Activated naive CD4-positive, alpha-beta T cell treated with anti-CD3 and anti-CD28 coated beads, Interleukin-2, amount 50 U/mL, for 72 hours (primary cell): ENCODE results near the gene SRRM2. TPM values are rescaled to one million over a fixed set of nuclear protein-coding genes. Genes with fewer than 3 reads are reported as not detected.

Source experiments
- ATAC-seq, 2 donors: fragments of 150-1000 bp; cut with Tn5 transposase; 2 replicates each; pipeline ENCODE4 v1.10.0; 2021; ENCODE audit warnings: mild to moderate bottlenecking in 2 of 2, moderate library complexity in 2 of 2
- DNase-seq, 2 donors: peaks; one replicate each; pipeline ENCODE4 v3.0.0; 2021 to 2022; ENCODE audit warnings: low spot score in 2 of 2
- H3K27ac Mint-ChIP-seq, 2 donors: one replicate each; pipeline ENCODE4 v1.8.0; 2022; ENCODE audit warnings: mild to moderate bottlenecking in 2 of 2, mixed read lengths in 2 of 2
- H3K36me3 Mint-ChIP-seq, 2 donors: one replicate each; pipeline ENCODE4 v1.8.0; 2022; ENCODE audit warnings: mixed read lengths in 2 of 2
- H3K9me3 Mint-ChIP-seq, 2 donors: one replicate each; pipeline ENCODE4 v1.8.0; 2022; ENCODE audit warnings: mixed read lengths in 2 of 2
- total RNA-seq, 2 donors: library from RNA; stranded (reverse); gene quantifications; one replicate each; pipeline ENCODE4 v1.2.3, GENCODE V29; 2022

The SRRM2 gene
- total RNA-seq, 2 donors from 2014 or later, result 624 to 790 TPM

DNA sequence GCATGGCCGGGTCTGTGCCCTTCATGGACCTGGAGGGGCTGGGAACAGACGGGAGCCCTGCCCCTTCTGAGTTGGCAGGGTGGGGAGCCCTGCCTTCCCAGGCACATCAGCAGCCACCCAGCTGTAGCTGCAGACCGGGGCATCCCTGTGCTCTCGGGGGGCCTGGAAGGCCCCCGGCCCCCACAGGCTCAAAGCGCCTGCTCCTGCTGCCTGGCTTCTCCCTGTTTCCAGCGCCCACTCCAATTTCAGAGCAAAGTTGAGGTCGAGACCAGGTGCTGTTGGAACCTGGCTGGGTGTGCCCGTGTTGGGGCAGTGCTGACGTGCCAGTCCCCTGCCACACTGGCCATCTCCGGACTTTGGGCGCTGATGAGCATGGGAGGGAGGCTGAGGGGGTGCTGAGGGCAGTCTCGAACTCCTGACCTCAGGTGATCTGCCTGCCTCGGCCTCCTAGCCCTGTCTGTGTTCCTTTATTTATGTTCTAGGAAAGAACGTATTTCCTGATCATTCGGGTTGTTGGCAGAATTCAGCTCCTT is 27.6 kb upstream of the SRRM2 start:
- Mint-ChIP-seq H3K9me3 (no peaks in the 10 kb centered on the region), H3K36me3 (no peaks in the 10 kb centered on the region), H3K27ac (no peak overlapping the region)
- ATAC-seq (no peak), DNase-seq (no peak)

DNA sequence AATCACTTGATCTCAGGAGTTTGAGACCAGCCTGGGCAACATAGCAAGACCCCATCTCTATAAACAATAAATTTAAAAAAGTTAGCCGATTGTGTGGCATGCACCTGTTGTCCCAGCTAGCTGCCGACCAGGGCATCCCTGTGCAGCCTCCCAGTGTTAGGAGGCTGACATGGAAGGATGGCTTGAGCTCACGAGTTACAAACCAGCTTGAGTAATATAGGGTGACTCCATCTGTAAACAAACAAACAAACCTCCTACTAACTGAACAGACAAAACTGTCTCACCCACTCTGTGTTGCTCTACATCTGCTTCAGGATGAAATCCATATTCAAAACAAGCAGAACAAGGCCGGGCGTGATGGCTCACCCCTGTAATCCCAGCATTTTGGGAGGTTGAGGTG is 25.5 kb upstream of the SRRM2 start:
- Mint-ChIP-seq H3K27ac (no peak overlapping the region), H3K9me3 (no peaks in the 10 kb centered on the region), H3K36me3 (no peaks in the 10 kb centered on the region)
- DNase-seq (no peak), ATAC-seq (no peak)

DNA sequence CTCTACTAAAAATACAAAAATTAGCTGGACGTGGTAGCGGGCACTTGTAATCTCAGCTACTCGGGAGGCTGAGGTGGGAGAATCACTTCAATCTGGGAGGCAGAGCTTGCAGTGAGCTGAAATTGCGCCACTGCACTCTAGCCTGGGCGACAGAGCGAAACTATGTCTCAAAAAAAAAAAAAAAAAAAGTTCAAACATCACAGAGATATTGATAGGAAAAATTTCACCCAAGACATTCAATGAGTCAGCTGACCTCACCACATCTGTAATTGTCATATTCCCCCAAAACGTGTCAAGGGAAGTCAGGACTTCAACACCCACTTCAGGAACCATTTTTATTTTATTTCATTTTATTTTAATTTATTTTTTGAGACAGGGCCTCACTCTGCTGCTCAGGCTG is 24.4 kb upstream of the SRRM2 start:
- Mint-ChIP-seq H3K9me3 (no peaks in the 10 kb centered on the region), H3K27ac (peak overlapping the region; percentile 60 to 82), H3K36me3 (no peaks in the 10 kb centered on the region)
- no peak for DNase-seq
- ATAC-seq, result peak; percentile 58 to 85

DNA sequence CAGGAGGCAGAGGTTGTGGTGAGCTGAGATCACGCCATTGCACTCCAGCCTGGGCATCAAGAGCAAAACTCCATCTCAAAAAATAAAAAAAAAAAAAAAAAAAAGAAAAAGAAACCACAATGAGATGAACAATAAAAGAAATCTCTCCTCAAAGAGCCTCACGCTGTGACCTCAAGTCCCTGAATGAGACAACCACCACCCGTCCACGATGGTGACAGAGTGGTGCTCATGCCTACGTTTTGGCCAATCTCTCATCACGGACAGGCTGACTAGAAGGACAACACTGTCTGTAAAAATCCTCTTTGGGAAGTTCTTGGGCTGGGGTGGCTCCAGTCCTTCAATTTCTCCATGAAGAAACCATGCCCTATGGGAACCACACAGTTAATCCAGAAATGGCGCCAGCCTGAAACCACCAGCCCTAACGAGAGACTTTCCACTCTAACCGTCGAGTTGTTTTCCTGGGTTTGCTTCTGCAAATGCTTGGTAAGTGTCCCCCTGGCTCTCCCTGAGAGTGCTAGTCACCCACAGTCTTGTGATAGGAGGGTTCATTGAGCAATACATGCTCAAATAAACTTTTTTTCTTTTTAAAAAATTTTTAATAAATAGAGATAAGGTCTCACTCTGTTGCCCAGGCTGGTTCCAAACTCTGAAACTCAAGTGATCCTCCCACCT is 17.5 kb upstream of the SRRM2 start:
- Mint-ChIP-seq H3K27ac (no peak overlapping the region), H3K9me3 (no peaks in the 10 kb centered on the region), H3K36me3 (no peaks in the 10 kb centered on the region)
- DNase-seq (no peak), ATAC-seq (peak in 1 of 2 donors; percentile 20)

DNA sequence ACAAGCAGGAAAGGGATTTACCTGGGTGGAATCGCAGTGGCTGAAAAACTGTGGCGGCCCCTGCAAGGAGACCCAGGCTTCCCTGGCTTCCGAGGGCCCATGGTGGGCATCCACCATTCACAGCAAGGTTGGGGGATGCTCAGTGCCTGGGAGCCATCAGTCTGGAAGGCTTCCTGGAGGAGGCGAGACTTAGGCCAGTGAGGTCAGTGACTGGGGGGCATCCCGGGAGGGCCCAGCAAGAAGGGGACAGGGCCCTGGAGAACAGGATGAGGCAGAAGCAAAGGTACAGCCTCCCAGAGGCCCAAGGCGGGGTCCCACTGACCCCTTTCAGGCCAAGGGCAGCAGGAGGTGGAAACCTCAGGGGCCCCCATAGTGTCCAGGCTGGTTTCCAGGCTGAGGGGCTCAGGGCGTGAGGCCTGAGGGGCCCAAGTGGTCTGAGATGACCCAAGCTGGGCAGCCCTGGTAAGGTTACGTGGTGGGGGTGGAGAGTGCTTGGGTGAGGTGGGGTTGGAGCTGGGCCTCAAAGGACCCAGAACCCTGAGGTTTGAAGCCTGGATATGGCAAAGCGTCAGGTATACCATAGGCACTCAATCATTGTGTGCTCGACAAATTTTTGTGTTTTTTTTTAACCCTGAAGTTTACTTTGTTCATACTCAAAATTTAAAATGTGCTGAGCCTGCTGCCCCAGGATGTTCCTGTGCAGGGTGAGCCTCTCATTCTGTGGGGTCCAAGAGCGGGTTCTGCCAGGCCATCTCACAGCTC is 15.8 kb upstream of the SRRM2 start:
- H3K36me3 Mint-ChIP-seq, result no peaks in the 10 kb centered on the region
- ATAC-seq (no peak), DNase-seq (no peak)
- peak overlapping the region in 1 of 2 donors; percentile 66 for H3K27ac Mint-ChIP-seq
- H3K9me3 Mint-ChIP-seq, result no peaks in the 10 kb centered on the region

DNA sequence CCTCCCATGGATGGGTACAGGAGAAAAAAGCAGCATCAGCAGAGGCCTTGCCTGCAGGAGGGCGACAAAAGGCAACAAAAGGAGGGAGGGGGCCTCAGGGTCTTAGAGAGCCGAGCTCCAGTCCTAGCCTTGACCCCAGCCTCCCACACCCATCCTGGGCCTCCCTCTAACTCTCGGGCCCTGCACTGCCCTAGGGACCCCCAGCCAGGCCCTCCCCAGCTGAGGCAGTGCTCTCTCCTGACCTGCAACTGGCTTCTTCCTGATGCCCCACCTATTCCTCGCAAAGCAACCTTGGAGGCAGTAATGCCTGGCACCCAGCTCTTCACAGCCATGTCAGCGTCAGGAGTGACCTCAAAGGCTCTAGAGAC is 15.2 kb upstream of the SRRM2 start:
- Mint-ChIP-seq H3K9me3 (no peaks in the 10 kb centered on the region), H3K36me3 (no peaks in the 10 kb centered on the region), H3K27ac (no peak overlapping the region)
- DNase-seq, result no peak
- ATAC-seq, result no peak

DNA sequence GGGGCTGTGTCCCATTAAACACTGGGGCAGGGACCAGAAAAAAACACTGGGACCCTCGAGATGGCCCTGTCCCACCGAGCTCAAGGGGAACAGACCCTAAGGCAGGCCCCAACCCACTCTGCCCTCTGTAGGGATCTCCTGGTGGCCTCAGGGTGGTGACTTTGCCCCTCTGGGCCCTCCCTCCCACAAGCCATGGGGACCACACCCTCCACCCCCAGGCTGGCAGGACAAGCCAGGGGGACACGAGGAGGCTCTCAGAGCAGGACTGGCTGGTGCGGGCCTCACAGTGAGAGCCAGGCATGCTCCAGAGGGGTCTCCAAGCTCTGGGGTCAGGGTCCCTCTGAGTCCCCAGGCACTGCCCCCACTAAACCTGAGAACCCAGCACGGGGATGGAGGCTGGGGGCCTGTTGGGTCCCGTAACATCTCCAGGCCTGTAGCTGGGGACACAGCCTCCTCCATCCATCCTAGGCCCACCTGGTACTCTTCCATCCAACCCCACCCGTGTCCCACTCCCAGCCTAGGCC is 14.5 kb upstream of the SRRM2 start:
- no peak for DNase-seq
- Mint-ChIP-seq H3K27ac (no peak overlapping the region), H3K36me3 (no peaks in the 10 kb centered on the region), H3K9me3 (no peaks in the 10 kb centered on the region)
- ATAC-seq, result no peak

DNA sequence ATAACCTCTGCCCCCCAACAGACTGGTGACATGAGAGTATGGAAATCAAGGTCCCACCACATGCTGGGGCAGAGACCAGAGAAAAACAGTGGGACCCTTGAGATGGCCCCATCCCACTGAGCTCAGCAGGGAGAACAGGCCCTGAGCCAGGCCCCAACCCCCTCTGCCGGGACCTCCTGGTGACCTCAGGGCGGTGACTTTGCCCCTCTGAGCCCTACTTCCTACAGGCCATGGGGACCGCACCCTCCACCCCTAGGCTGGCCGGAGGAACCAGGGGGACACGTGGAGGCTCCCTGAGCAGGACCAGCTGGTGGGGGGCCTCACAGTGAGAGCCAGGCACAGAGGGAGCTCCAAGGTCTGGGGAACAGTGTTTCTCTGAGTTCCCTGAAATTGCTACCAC is 13.8 kb upstream of the SRRM2 start:
- DNase-seq (no peak), ATAC-seq (no peak)
- Mint-ChIP-seq H3K27ac (no peak overlapping the region), H3K36me3 (no peaks in the 10 kb centered on the region), H3K9me3 (no peaks in the 10 kb centered on the region)

DNA sequence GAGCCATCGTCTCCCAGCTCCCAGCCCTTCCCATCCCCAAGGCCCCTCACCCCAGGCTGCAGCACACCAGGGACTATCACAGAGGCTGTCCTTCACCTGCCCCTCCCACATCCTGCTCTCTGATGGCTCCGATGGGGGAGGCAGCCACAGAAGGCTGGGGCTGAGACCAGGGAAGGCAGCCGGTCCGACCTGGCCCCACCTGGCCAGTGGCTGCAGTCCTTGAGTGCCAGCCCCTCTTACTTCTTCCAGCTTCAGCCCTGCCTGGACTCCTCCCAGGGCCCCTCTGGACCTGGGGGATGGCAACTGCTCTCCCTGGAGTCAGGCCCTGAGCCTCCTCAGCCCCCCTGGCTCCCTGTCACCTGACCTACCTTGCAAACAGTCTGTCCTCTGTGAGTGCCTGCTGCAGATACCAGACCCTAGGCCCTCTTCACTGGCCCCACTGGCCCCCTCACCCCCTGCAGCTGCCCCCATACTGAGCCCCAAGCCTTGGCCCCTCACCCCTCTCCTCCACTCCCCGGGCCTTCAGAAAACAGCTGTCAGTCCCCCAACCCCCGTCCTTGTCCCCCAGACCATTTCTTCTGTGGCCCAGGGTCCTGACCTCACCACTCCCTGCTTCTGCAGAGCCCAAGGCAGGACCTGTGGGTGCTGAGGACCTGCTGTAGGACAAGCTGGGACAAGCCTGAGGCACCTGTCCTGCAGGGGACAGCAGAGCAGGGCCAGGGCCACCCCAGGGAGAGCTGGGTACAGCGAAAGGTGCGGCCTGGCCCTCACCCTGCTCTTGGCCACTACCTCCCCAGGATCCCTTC is 12.6 kb upstream of the SRRM2 start:
- DNase-seq, result no peak
- no peaks in the 10 kb centered on the region for H3K36me3 Mint-ChIP-seq
- no peak for ATAC-seq
- H3K9me3 Mint-ChIP-seq, result no peaks in the 10 kb centered on the region
- H3K27ac Mint-ChIP-seq, result peak overlapping the region; percentile 39 to 77

DNA sequence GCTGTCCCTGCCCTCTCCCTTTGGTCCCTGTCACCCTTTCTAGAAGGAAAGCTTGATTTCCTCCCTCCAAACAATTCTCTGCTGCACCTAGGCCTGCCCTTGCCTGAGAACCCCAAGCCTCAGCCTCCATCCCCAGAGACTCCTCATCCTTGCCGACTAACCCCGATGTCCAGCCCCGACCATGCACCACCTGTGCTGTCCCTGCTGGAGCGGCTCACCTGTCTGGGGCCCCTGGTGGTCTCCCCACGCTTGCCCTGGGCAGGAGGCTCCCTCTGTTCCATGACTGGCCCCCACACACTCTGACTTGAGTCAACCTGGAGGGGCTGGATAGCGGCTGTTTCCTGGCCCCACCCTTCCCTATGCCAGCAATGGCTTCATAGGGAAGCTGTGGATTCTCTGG is 12.0 kb upstream of the SRRM2 start:
- Mint-ChIP-seq H3K9me3 (no peaks in the 10 kb centered on the region), H3K27ac (peak overlapping the region; percentile 39 to 77), H3K36me3 (no peaks in the 10 kb centered on the region)
- no peak for ATAC-seq
- DNase-seq, result no peak

DNA sequence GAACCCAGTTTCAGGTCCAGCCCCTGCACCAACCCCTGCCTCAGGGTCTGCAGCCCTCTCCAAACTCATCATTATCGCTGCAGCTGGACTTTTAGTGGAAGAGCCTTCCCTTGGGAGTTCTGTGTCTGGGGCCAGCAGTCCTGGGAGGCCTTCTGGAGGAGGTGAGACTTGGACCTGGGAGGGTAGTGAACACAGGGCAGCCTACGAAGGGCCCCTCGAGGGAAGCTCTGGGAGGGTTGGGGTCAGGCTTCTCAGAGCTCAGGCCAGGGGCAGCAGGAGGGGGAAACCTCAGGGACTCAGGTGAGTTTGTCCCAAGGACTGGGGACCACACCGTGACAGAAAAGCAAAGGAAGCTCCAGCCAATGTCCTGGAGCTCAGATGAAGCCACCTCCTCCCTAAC is 11.3 kb upstream of the SRRM2 start:
- Mint-ChIP-seq H3K9me3 (no peaks in the 10 kb centered on the region), H3K27ac (peak overlapping the region in 1 of 2 donors; percentile 77), H3K36me3 (no peaks in the 10 kb centered on the region)
- ATAC-seq, result no peak
- DNase-seq, result no peak

DNA sequence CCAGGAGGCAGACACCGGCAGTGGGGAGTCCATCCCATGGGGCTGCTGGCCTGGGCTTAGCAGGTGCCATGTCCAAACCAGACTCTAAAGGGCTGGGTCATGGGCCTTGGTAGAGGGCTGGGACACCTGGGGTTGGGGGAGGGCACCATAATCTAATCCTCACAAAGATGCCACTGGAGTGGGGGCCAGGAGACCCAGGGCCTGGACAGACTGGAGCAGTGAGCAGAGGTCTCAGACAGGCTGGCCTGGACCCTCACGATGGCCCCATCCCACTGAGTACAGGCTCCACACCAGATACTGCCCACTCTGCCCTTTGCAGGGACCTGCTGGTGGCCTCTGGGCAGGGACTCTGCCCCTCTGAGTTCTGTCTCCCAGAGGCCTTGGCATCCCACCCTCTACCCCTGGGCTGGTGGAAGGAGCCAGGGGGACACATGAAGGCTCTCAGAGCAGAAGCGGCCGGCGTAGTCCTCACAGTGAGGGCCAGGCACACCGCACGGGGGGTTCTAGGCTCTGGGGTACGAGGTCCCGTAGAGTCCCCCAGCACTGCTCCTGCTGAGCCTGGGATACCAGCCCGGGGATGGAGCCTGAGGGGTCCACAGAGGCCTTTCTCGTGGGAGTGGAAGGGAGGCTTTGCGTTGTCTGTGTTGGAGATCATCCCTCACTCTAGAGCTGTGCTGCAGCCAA is 10.0 kb upstream of the SRRM2 start:
- DNase-seq (no peak), ATAC-seq (no peak)
- Mint-ChIP-seq H3K27ac (no peak overlapping the region), H3K36me3 (no peaks in the 10 kb centered on the region), H3K9me3 (no peaks in the 10 kb centered on the region)

DNA sequence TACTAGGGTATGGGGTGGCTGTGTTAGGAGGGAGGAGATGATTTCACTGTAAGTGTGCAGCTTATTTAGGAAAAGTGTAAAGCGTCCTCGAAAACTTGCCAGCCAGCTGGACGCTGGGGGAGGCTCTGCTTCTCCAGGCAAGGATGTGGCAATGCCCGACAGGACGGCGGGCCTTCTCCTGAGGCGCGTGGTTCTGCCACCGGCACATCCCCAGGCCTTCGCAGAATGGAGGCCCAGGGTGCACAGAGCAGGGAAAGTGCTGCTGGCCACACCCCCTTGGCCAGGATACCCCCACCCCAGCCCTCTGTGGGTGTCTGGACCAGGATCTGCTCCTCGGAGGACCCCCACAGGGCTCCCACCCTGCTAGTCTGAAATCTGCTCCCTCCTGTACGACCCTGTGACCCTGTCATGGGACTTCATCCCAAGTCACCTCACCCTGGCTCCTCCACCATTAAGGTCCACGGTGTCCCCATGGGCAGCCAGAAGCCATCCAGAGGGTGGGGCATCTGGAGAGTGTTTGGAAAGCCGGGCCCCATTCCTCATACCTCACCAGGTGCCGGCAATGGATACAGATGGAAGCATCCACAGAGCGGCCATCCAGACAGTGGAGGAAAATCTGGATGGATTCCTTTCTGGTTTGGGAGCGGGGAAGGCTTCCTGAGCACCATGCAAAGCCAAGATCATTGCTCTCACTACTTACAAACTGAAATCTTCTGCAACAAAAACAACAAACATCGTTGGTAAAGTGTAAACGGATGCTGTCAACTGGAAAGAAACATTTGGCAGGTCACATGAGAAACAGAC is 9.2 kb upstream of the SRRM2 start:
- no peaks in the 10 kb centered on the region for H3K9me3 Mint-ChIP-seq
- no peaks in the 10 kb centered on the region for H3K36me3 Mint-ChIP-seq
- no peak for DNase-seq
- no peak overlapping the region for H3K27ac Mint-ChIP-seq
- ATAC-seq, result no peak

DNA sequence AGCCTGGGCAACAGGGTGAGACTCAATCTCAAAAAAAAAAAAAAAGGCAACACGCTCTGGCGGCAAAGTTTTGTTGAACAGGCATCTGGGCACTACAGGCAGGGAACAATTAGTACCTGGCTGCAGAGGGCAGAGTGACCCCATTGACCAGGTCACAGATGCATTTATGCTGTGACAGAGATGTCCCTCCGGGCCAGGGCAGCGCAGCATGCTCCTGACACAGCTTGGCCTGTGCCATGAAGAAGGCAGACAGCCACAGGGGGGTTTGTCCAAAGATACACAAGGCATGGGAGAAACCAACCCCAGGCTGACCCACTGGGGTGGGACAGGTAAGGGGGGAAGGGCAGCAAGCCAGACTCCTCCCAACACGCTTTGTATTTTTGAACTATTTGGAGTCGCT is 7.7 kb upstream of the SRRM2 start:
- Mint-ChIP-seq H3K36me3 (peaks cover 0 to 5% of the 10 kb centered on the region in 2 donors), H3K27ac (no peak overlapping the region), H3K9me3 (no peaks in the 10 kb centered on the region)
- DNase-seq (no peak), ATAC-seq (no peak)

DNA sequence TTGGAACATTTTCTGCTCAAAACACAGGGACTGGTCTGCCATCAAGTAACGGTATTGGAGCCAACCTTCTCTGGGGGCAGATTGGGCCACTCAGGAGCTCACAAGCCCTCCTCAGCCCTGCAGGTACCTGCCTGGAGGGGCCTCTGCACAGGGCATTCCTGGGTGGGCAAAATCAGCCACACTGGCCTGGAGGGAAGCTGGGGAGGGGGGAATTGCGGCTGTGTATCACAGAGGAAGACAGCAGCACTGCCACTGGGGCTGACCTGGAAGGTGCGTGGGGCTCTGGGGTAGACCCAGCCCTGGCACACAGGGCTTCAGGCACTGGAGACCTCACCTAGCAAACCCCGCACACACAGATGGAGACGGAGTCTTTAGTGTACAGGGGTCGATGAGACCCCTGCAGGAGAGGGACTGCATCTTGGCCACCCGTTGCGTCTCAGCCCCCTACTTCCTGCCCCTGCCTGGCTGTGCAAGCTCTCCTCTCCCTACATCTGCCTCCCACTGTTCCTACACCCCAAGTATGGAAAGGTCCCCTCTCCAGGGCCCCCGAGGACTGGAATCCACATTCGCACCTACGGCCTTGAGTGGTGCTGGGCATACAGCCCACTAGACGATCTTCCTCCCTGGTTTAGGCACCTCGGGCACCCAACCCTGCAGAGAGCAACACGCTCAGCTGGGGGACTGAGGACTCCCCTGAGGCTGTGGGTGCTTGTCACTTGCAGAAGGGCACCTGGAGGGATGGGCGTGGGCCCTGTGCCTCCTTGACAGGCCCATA is 7.1 kb upstream of the SRRM2 start:
- Mint-ChIP-seq H3K9me3 (no peaks in the 10 kb centered on the region), H3K36me3 (peaks cover 0 to 11% of the 10 kb centered on the region in 2 donors), H3K27ac (no peak overlapping the region)
- DNase-seq (no peak), ATAC-seq (no peak)
